H9 (cell line): ENCODE results near the gene TTLL12. TPM values are rescaled to one million over a fixed set of nuclear protein-coding genes. Genes with fewer than 3 reads are reported as not detected.

Experiments
- DNase-seq: peaks from one replicate; pipeline ENCODE4 v3.0.0-alpha.2; 2017
- H2AFZ ChIP-seq: one replicate; pipeline ENCODE4 v1.6.1; 2013; ENCODE audit warnings: mild to moderate bottlenecking, low read length, control low read depth, moderate library complexity
- H2AK5ac ChIP-seq: 2 replicates; pipeline ENCODE4 v1.6.1; 2013; ENCODE audit warnings: low read length, control low read depth, mixed read lengths; ENCODE audit not compliant: insufficient read length
- H2BK120ac ChIP-seq: one replicate; pipeline ENCODE4 v1.6.1; 2013; ENCODE audit warnings: low read depth, mild to moderate bottlenecking, low read length, control low read depth, inconsistent platforms; ENCODE audit not compliant: poor library complexity, severe bottlenecking
- H2BK12ac ChIP-seq: 2 replicates; pipeline ENCODE4 v1.6.1; 2013; ENCODE audit warnings: low read length, control low read depth, mixed read lengths, low read depth; ENCODE audit not compliant: insufficient read length
- H2BK15ac ChIP-seq: 2 replicates; pipeline ENCODE4 v1.6.1; 2013; ENCODE audit warnings: low read depth, low read length, control low read depth
- H2BK20ac ChIP-seq: one replicate; pipeline ENCODE4 v1.6.1; 2013; ENCODE audit warnings: low read depth, mild to moderate bottlenecking, low read length, control low read depth, inconsistent platforms; ENCODE audit not compliant: poor library complexity, severe bottlenecking
- H2BK5ac ChIP-seq: 2 replicates; pipeline ENCODE4 v1.6.1; 2013; ENCODE audit warnings: low read length, control low read depth, mixed read lengths; ENCODE audit not compliant: insufficient read length
- H3K14ac ChIP-seq: 2 replicates; pipeline ENCODE4 v1.6.1; 2013; ENCODE audit warnings: low read length, control low read depth; ENCODE audit not compliant: insufficient read depth
- H3K18ac ChIP-seq: 2 replicates; pipeline ENCODE4 v1.6.1; 2013; ENCODE audit warnings: low read depth, mild to moderate bottlenecking, mixed read lengths, low read length, control low read depth; ENCODE audit not compliant: insufficient read length
- H3K23ac ChIP-seq: 2 replicates; pipeline ENCODE4 v1.6.1; 2013; ENCODE audit warnings: low read length, control low read depth, mixed read lengths, low read depth; ENCODE audit not compliant: insufficient read length
- H3K23me2 ChIP-seq: 2 replicates; pipeline ENCODE4 v1.6.1; 2013; ENCODE audit warnings: low read depth, mild to moderate bottlenecking, mixed read lengths, low read length, control low read depth; ENCODE audit not compliant: insufficient read length, poor library complexity, severe bottlenecking
- H3K27ac ChIP-seq: 2 replicates; pipeline ENCODE4 v1.5.1; 2013; ENCODE audit warnings: low read length, control low read depth, mixed read lengths, low read depth; ENCODE audit not compliant: insufficient read length
- H3K27me3 ChIP-seq: 2 replicates; pipeline ENCODE4 v1.6.1; 2013; ENCODE audit warnings: low read length, control low read depth, inconsistent platforms; ENCODE audit not compliant: insufficient read depth
- H3K4ac ChIP-seq: 2 replicates; pipeline ENCODE4 v1.6.1; 2013; ENCODE audit warnings: low read depth, mild to moderate bottlenecking, control low read depth, inconsistent platforms, low read length, moderate library complexity
- H3K4me1 ChIP-seq: 2 replicates; pipeline ENCODE4 v1.6.1; 2013; ENCODE audit warnings: low read length, control low read depth, inconsistent platforms; ENCODE audit not compliant: insufficient read depth
- H3K4me2 ChIP-seq: 2 replicates; pipeline ENCODE4 v1.6.1; 2013; ENCODE audit warnings: low read length, control low read depth, mixed read lengths; ENCODE audit not compliant: insufficient read length, insufficient read depth
- H3K56ac ChIP-seq: 2 replicates; pipeline ENCODE4 v1.6.1; 2013; ENCODE audit warnings: low read depth, mild to moderate bottlenecking, mixed read lengths, low read length, control low read depth; ENCODE audit not compliant: insufficient read length
- H3K79me1 ChIP-seq: 2 replicates; pipeline ENCODE4 v1.6.1; 2013; ENCODE audit warnings: low read depth, mild to moderate bottlenecking, moderate library complexity, low read length, control low read depth, inconsistent platforms; ENCODE audit not compliant: insufficient read depth, poor library complexity, severe bottlenecking
- H3K79me2 ChIP-seq: 2 replicates; pipeline ENCODE4 v1.6.1; 2013; ENCODE audit warnings: low read length, control low read depth, inconsistent platforms; ENCODE audit not compliant: insufficient read depth
- H3K9ac ChIP-seq: 2 replicates; pipeline ENCODE4 v1.6.1; 2013; ENCODE audit warnings: low read length, control low read depth, mixed read lengths; ENCODE audit not compliant: insufficient read length; ENCODE audit errors: extremely low read depth
- H3K9me3 ChIP-seq: one replicate; pipeline ENCODE4 v1.6.1; 2013; ENCODE audit warnings: low read depth, low read length, inconsistent platforms; ENCODE audit not compliant: control insufficient read depth
- H3T11ph ChIP-seq: one replicate; pipeline ENCODE4 v1.6.1; 2013; ENCODE audit warnings: mild to moderate bottlenecking, low read length, control low read depth, inconsistent platforms
- H4K20me1 ChIP-seq: one replicate; pipeline ENCODE4 v1.6.1; 2013; ENCODE audit not compliant: control insufficient read depth, insufficient read length, insufficient read depth
- H4K5ac ChIP-seq: 2 replicates; pipeline ENCODE4 v1.6.1; 2013; ENCODE audit warnings: low read depth, mild to moderate bottlenecking, mixed read lengths, low read length, control low read depth; ENCODE audit not compliant: insufficient read length
- H4K8ac ChIP-seq: replicated peaks from 2 replicates; pipeline ENCODE4 v1.6.1; 2013; ENCODE audit warnings: low read length, control low read depth, mixed read lengths, low read depth; ENCODE audit not compliant: insufficient read length
- H4K91ac ChIP-seq: 2 replicates; pipeline ENCODE4 v1.6.1; 2013; ENCODE audit warnings: low read depth, mild to moderate bottlenecking, moderate library complexity, mixed read lengths, low read length, control low read depth; ENCODE audit not compliant: insufficient read length
- H3K27ac Mint-ChIP-seq, 3 experiments: 2 replicates in 2 of 3; 3 replicates in 1 of 3; pipeline ENCODE4 v1.8.0; 2020 to 2021; ENCODE audit warnings: mixed read lengths in 3 of 3, mild to moderate bottlenecking in 1 of 3, moderate library complexity in 1 of 3
- H3K27me3 Mint-ChIP-seq: 2 replicates; pipeline ENCODE4 v1.8.0; 2021; ENCODE audit warnings: low read depth, mild to moderate bottlenecking, moderate library complexity, mixed read lengths
- H3K36me3 Mint-ChIP-seq, 3 experiments: 2 replicates in 2 of 3; 3 replicates in 1 of 3; pipeline ENCODE4 v1.8.0; 2020 to 2021; ENCODE audit warnings: low read depth in 3 of 3, mixed read lengths in 3 of 3; ENCODE audit not compliant: insufficient read depth in 1 of 3
- H3K4me1 Mint-ChIP-seq, 2 experiments: 2 replicates each; pipeline ENCODE4 v1.8.0; 2020; ENCODE audit warnings: mixed read lengths in 2 of 2
- H3K4me3 Mint-ChIP-seq, 2 experiments: 2 replicates in 1 of 2; 3 replicates in 1 of 2; pipeline ENCODE4 v1.8.0; 2020 to 2021; ENCODE audit warnings: mild to moderate bottlenecking in 2 of 2, mixed read lengths in 2 of 2, moderate library complexity in 1 of 2
- H3K9me3 Mint-ChIP-seq, 2 experiments: 2 replicates in 1 of 2; 3 replicates in 1 of 2; pipeline ENCODE4 v1.8.0; 2020; ENCODE audit warnings: mild to moderate bottlenecking in 2 of 2, mixed read lengths in 2 of 2, moderate library complexity in 1 of 2
- WGBS: extraction: QIAGEN DNeasy Blood & Tissue Kit; methylation state at CpG from one replicate; pipeline ENCODE4 v1.1.7; 2013; ENCODE audit warnings: missing lambda C conversion rate, low lambda C conversion rate, mixed read lengths; ENCODE audit not compliant: insufficient read length; ENCODE audit errors: extremely low coverage; 5-methylcytosine and 5-hydroxymethylcytosine counted together
- total RNA-seq: library from RNA; stranded (reverse); gene quantifications from 2 replicates; pipeline ENCODE4 v1.2.1, GENCODE V29; 2021
- TF ChIP-seq, protein P1 (sequence below): fragments of 200-600 bp; sonication (generic); conservative IDR thresholded peaks from 3 replicates; pipeline ENCODE4 v1.8.0; 2021; ENCODE audit warnings: antibody characterized with exemption, mild to moderate bottlenecking

Gene TTLL12
- total RNA-seq, 1 experiment from 2014 or later = 89.6 TPM

DNA sequence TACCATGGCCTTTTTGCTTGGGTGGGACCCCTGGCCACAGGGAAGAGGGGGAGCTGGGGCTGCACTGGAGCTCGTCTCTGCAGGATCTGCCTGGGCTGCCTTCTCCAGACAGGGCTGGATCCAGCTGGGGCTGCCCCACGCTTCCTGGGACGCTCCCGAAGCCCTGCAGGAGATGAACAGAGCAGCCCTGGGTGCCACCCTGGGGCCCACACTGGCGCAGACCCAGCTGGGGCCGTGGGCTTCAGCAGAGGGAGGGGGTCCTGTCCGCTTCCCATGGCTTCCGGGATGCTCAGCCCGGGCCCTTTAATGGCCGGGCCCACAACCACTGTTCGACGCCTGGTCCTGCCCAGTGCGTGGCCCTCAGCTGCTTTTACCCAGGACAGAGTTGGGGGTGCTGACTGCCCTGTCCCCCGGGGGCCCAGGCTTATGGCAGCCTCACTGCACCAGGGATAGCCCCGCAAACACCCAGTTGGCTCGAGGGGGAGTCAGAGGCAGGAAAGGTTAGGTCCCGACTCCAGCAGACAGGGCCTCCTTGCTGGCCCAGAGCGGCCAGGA lies 23.6 kb downstream of the TTLL12 start:
- Histone ChIP-seq H2BK120ac (no peak overlapping the region), H3K23ac (no peak overlapping the region), H2BK15ac (no peak overlapping the region), H3K18ac (no peak overlapping the region), H3K4ac (no peak overlapping the region), H3K14ac (no peak overlapping the region; the same call in 1 of the 2 replicates), H4K91ac (no peak overlapping the region), H3T11ph (no peak overlapping the region), H2BK12ac (no peak overlapping the region), H2BK5ac (no peak overlapping the region), H3K4me2 (no peak overlapping the region), H4K5ac (no peak overlapping the region), H3K27me3 (no peaks in the 10 kb centered on the region), H3K4me1 (no peaks in the 10 kb centered on the region), H3K9ac (no peak overlapping the region), H2AFZ (no peak overlapping the region), H3K79me2 (no peaks in the 10 kb centered on the region), H2AK5ac (no peak overlapping the region), H4K20me1 (no peaks in the 10 kb centered on the region), H2BK20ac (no peak overlapping the region), H3K23me2 (no peaks in the 10 kb centered on the region), H3K79me1 (no peaks in the 10 kb centered on the region), H3K9me3 (no peaks in the 10 kb centered on the region), H3K27ac (no peak overlapping the region), H3K56ac (no peak overlapping the region), H4K8ac (no peak overlapping the region)
- no peak overlapping the region for H3K27ac Mint-ChIP-seq
- WGBS = no CpG with 5 or more reads among the region's 18 CpGs
- no peak for DNase-seq
- H3K27me3 Mint-ChIP-seq = no peaks in the 10 kb centered on the region; the same call in none of the 2 replicates
- H3K4me1 Mint-ChIP-seq = peaks cover 0 to 8% of the 10 kb centered on the region in 2 experiments; a peak in 2 of 4 replicates
- no peaks in the 10 kb centered on the region for H3K9me3 Mint-ChIP-seq
- no peak overlapping the region for H3K4me3 Mint-ChIP-seq
- TF ChIP-seq, protein P1, sequence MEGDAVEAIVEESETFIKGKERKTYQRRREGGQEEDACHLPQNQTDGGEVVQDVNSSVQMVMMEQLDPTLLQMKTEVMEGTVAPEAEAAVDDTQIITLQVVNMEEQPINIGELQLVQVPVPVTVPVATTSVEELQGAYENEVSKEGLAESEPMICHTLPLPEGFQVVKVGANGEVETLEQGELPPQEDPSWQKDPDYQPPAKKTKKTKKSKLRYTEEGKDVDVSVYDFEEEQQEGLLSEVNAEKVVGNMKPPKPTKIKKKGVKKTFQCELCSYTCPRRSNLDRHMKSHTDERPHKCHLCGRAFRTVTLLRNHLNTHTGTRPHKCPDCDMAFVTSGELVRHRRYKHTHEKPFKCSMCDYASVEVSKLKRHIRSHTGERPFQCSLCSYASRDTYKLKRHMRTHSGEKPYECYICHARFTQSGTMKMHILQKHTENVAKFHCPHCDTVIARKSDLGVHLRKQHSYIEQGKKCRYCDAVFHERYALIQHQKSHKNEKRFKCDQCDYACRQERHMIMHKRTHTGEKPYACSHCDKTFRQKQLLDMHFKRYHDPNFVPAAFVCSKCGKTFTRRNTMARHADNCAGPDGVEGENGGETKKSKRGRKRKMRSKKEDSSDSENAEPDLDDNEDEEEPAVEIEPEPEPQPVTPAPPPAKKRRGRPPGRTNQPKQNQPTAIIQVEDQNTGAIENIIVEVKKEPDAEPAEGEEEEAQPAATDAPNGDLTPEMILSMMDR = no peak
- peaks cover 4 to 21% (median 10%) of the 10 kb centered on the region in 3 experiments; a peak in 6 of 7 replicates for H3K36me3 Mint-ChIP-seq
